NCI-H1930 (cell line): ENCODE measurements around the gene ADNP2.

Experiments used
- DNase-seq, 2 experiments: peaks; one replicate each; lab custom pipeline; 2025; lab: John Stamatoyannopoulos, UW

Gene ADNP2

DNA sequence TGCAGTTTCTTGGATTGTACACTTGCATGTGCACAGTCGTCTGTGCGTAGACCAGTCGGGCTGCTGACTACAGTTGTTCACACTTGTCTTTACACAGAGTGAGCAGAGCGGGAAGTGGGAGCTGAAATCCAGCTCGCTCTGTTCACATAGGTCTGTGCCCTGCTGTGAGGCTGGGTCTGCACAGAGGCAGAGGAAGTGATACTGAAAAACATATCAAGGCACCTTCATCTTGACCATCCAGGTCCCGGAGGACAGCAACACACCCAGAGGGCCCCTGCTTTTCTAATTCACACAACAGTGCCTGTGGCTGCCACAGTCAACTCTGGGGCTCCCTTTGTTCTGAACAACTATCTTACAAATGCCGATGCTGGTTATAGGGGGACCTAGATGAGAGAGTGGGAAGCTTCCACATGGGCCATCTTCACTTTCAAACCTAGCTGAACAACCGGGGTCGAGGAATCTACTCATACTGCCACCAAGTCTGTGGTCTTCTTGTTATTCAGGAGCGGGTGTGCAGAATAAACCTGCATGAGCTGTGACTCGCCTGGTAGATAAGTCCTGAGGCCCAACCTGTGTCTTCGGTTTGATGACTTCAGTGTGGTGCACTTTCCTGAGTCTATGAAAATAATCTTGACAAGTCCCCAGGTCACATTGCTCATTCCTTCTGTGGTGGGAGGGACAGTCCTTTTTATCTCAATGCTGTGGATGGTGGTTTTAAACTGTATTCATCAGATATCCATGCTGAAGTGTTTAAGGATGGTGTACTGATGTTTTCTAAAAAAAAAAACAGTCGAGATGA, 3.5 kb upstream of the ADNP2 start:
- DNase-seq = no peak

DNA sequence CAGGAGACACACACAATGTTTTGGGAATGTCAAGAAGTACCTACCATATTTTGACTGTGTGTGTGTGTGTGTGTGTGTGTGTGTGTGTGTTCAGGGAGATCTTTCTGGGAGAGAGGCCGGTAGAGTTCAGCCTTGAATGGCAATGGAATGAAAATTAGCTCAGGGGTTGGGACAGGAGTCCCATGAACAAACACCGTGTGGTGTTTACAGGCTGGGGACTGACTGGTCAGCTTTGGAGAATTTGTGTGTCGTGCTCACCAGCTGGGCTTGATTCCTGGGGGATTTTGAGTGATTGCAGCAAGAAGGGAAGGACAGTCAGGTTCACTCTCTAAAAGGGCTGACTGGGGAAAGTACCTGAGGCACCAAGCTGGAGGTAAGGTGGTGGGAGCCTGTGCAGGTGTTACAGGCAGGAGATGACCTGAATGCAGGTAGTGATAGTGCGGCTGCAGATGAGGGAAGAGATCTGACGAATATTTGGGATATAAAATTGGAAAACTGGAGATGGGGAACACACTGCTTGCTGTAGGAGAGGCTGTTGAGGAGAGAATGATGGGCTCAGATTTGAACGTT, 2.5 kb upstream of the ADNP2 start:
- no peak for DNase-seq

DNA sequence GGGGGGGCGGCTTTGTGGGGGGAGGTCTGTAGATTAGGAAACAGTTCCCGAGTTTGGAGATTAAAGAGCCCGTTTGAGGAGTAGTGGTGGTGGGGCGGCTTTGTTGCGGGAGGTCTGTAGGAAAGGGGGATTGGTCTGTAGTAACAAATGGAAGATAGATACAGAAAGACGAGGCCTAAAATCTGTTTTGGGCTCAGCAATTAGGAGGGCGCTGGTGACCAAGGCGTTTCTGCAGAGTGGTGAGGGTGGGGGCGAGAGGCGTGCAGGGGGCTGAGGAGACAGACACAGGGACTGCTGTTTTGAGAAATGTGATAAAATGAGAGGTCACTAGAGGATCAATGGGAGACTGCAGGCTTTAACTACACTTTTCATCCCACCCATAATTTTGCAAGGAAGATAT, 1.6 kb upstream of the ADNP2 start:
- DNase-seq = no peak

DNA sequence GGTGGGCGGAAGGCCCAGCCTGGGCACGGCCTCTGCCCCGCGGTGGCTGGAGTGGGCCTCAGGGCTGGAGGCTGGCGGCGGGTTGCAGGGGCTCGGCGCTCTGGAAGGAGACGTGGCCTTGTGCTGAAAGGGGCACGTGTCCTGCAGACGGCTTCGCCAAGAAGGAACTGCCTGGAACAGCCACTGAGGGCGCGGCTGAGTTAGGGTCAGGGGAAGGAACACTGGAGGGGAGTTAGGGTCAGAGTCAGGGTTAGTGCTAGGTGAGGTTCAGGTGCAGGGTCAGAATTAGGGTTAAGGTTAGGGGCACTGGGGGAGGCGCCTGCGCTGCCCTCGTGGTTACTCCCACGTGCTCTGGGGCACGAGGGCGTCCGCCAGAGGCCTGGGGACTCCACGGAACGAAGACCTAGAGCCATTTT, 933 bp upstream of the ADNP2 start:
- DNase-seq = no peak

DNA sequence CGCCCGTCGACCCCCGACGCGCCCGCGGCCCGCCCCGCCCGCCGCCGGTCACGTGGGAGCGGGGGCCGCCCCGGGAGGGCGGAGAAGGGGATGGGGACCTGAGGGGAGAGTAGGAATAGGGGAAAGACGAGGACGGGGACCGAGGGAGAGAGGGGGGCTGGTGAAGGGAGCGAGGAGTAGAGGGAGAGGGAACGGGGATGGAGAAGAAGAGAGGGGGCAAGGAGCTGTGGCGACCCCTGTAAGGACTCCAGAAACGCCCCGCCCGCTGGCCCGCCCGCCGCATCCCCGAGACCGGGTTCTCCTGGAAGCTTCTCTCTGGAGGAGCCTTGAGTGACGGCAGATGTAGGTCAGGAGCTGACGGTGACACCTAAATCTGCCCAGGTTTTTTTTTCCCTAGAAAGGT, 615 bp downstream of the ADNP2 start:
- peak; percentile 13 to 42 for DNase-seq

DNA sequence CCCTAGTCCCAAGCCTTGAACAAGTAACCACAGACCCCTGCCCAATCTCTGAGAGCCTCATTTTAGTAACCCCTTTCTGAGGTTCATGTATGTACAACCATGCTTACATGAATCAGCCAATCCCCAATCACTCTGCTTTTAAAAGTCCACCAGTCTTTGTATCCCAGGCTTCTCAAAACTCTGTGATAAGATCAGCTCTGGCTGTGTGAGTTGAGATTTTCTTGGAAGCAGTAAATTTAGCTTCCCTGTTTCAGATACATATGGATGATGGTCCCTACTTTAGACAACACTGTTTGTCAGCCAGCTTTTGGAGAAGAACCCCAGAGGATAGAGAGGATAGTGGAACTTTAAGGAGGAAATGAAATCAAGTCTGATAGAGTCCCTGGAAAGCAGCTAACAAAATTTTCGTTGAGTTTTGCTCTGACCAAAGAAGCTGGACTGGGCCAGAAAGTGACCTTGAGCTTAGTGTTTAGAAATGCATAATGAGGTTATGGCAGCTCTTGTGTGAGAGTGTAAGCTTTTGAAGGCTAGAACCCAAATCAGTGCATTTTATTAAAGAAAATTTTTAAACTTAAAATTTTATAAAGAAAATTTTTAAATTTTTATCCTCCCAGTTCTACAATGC, 3.7 kb downstream of the ADNP2 start:
- no peak for DNase-seq

DNA sequence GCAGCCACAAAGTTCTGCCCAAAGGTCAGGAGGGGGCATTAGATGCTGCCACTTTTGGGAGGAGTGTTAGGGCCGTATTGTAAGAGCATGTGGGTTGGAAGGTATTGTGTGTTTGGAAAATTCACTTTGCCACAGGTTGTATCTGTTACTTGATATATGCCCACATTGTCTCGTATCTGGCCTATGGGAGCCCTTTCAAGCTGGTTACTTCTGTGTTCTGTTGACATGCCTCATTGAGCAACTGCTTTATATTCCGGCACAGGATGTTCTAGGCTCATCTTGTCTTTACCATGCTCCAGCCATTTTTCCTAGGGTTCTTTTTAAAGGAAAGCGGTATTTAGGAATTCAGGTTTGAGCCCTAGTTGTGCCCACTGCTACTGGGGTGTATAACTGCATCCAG, 6.0 kb downstream of the ADNP2 start:
- DNase-seq = no peak

DNA sequence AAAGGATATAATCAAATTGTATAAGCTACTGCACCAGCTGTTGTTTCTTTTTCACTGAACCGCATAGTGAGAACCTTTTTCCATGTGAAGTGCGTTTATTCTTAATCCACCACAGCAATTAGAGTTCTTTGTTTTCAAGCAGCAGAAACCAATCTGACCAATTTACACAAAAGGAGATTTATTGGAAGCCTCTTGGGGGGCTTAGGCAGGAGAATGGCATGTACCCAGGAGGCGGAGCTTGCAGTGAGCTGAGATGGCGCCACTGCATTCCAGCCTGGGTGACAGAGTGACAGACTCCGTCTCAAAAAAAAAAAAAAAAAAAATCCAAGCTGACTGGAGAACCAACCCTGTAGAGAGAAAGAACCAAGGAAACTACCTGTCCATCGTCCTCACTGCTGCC, 10.0 kb downstream of the ADNP2 start:
- no peak for DNase-seq

DNA sequence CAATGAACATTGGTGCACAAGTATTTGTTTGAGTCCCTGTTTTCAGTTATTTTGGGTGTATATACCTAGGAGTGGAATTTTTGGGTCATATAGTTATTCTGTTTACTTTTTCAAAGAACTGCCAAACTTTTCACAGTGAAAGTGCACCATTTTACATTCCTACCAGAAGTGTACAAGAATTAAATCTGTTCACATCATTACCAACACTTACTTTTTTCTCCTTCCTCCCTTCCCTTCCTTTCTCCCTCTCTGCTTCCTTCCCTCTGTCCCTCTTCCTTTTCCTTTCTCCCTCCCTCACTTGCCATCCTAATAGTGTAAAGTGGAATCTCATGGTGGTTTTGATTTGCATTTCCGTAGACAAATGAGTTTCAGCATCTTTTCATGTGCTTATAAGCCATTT, 11.9 kb downstream of the ADNP2 start:
- DNase-seq = no peak

DNA sequence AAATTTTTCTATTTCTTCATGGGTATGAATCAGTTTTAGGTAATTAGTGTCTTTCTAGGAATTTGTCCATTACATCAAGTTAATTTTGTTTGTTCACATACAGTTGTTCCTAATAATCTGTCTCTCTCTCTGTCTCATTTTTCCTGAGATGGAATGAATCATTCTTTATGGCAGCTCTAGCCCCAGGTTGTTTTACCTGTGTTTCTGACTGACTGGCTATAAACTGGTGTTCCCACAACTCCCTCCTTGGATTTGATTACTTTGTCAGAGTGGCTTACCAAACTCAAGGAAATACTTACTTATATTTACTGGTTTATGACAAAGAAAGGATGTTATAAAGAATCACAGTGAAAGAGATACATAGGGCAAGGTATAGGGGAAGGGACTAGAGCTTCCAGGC, 15.1 kb downstream of the ADNP2 start:
- DNase-seq = no peak

DNA sequence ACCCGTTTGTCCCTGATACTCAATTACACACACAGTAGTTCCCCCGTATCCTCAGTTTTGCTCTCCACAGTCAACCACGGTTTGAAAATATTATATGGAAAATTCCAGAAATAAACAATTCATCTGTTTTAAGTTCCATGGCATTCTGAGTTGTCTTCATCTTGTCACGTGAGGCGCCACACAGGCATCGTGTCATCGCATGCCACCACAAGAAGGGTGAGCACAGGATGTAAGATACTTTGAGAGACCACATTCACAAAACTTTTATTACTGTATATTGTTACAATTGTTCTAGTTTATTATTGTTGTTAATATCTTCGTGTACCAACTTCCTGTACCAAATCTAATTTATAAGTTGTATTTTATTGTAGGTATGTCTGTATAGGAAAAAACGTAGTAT, 17.7 kb downstream of the ADNP2 start:
- DNase-seq = no peak

DNA sequence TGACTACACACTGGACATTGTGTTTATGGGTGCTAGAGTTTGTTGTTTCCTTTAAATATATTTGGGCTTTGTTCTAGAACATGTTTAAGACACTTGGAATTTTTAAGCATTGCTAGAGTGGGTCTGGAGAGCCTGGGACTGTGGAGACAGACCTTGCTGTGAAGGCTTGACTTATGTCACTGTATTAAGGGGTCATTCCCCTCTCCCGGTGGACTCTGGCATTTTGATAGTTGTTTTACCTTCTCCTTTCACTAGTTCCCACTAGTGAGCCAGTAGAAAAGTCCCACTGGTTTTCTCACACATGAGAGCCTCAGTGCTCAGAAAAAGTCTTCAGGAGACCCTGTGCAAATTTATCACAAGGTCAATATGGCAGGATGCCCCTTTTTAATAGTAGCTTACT, 18.6 kb downstream of the ADNP2 start:
- DNase-seq = no peak

DNA sequence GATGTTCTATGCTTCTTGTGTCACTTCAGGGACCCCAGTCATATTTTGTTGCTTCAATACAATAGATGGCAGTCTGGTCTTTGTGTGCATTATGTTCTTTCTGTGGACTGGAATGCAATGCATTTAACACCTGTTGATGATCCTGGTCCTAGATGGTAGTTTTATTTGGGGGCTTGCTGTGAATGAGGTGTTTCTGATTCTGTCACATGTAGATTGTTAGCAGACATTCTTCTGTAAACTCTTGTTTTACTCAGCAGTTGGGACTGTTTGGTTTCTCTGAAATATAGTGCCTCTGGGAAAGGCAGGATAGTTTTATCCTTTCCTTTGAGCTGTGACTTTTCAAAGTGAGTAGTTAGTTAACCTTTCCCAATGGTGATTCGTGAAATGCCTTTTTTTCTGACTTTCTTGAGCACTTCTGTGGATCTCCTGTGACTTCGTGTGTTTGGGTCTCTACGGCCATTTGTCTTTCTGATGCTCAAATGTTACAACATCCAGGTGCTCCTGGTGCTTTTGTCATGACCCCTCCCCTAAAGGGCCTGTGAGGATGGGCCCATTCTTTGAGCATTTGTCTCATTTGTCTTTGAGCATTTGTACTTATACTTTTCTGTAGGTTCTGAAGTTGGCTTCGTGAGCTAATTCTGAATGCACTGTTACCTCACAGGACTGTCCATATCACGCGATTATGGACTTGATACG, 20.8 kb downstream of the ADNP2 start:
- no peak for DNase-seq

DNA sequence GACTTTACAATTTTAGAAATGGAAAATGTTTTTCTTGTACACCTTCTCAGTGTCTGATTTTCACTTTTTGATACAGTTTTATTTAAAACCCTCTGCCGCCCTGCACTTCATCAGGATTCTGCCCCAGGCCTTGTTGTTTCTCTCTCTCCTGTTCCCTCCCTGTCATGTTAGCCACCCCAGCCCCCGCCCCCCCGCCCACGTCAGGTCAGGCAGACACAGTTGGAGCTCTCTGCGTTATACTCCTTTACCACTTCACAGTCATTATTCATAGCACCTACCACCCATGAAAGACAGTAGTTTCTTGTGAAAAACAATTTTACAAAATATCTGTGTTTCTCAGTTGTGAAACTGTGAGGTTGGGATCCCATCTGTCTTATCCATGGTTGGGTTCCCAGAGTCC, 21.5 kb downstream of the ADNP2 start:
- no peak for DNase-seq

DNA sequence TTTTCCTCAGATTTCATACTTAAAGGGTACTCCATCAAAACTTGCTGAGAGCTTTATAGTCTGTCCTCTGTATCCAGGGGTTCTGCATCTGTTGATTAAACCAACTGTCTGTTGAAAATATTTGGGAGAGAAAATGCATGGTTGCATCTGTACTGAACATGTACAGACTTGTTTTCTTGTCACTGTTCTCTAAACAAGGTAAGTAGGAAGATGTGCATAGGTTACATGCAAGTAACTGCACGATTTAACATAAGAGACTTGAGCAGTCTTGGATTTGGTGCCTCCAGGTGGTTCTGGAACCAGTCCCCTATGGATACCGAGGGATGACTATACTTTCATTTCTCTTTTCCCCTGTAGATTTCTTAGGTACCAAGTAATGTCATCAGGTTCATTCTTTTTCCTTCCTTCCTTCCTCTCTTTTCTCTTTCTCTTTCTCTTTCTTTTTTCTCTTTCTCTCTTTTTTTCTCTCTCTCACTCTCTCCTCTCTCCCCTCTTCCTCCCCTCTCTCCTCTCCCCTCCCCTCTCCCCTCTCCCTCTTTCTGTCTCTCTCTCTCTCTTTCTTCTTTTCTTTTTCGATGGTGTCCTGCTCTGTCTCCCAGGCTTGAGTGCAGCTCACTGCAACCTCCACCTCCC, 23.2 kb downstream of the ADNP2 start:
- no peak for DNase-seq

DNA sequence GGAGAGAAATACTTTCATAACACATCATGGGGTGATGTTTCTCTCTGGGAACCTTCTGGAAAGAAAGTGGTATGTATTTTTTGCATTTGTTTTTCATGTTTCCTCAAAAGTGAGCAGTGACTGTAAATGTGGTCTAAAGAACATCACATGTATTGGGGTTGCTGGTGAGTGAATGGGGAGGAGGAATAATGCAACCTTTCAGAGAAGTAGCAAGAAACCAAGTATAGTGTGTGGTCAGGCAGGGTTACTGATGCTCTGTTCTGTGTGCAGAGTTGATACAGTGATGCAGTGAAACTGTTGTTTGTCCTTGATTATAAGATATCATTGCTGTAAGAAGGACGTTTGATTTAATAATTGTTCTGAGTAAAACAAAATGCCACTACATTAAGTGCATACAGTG, 24.1 kb downstream of the ADNP2 start:
- DNase-seq = no peak

DNA sequence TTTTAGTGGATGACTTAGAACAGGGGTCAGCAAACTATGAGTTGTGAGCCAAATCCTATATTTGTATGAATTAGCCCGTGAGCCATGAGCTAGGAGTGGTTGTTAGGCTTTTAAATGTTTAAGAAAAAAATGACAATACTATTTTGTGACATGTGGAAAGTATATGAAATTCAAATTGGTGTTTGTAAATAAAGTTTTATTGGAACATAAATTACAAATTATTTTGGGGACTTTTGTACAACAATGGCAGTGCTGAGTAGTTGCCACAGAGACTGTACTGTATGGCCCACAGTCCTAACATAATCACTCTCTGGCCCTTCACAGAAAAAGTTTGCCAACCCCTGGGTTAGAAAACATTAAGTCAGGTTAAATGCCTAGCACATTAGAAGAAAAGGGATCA, 26.1 kb downstream of the ADNP2 start:
- no peak for DNase-seq

DNA sequence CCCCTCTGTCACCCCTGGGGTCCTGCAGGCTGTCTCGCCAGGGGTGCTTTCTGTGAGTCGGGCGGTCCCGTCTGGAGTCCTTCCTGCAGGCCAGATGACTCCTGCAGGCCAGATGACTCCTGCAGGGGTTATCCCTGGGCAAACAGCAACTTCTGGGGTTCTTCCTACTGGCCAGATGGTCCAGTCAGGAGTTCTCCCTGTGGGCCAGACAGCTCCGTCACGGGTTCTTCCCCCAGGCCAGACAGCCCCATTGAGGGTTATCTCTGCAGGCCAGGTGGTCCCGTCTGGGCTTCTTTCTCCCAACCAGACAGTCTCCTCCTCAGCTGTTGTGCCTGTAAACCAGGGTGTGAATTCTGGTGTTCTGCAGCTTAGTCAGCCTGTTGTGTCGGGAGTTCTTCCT, 27.6 kb downstream of the ADNP2 start:
- no peak for DNase-seq

DNA sequence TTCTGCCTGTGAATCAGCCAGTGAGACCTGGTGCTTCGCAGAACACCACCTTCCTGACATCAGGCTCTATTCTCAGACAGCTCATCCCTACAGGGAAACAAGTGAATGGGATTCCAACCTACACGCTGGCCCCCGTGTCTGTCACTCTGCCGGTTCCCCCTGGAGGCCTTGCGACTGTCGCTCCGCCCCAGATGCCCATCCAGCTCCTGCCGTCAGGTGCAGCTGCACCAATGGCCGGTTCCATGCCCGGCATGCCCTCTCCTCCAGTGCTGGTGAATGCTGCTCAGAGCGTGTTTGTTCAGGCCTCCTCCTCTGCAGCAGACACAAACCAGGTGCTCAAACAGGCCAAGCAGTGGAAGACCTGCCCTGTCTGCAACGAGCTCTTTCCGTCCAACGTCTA, 28.1 kb downstream of the ADNP2 start:
- DNase-seq = no peak

DNA sequence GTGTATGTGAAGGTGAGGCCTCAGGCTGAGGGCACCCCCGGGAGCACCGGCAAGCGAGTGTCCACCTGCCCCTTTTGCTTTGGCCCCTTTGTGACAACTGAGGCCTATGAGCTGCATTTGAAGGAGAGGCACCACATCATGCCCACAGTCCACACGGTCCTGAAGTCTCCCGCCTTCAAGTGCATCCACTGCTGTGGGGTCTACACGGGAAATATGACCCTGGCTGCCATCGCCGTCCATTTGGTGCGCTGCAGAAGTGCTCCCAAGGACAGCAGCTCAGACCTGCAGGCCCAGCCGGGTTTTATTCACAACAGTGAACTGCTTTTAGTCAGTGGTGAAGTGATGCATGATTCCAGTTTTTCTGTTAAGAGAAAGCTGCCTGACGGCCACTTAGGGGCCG, 28.9 kb downstream of the ADNP2 start:
- DNase-seq = no peak

DNA sequence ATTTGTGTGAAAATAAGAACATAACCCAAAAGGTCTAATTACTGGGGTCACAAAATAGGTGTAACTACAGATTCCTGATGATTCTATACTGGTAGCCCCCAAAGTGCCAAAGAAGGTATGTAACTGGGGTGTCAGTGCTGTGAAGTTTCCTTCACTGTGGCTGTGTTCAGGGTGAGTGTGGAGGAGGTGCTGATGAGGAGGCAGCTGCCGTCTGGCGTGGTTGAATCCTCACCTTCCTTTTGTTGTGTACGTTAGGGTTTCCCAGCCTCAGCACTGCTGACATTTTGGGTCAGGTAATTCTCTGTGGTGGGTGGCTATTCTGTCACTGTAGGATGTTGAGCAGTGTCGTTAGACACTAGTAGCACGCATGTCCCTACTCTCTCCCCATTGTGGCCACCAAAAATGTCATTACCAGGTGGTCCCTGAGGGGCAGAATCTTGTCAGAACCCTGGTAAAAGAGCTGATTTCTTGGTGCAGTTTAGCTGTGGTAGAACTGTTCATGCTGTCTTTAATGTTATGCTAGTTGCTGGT, 31.5 kb downstream of the ADNP2 start:
- DNase-seq = no peak

DNA sequence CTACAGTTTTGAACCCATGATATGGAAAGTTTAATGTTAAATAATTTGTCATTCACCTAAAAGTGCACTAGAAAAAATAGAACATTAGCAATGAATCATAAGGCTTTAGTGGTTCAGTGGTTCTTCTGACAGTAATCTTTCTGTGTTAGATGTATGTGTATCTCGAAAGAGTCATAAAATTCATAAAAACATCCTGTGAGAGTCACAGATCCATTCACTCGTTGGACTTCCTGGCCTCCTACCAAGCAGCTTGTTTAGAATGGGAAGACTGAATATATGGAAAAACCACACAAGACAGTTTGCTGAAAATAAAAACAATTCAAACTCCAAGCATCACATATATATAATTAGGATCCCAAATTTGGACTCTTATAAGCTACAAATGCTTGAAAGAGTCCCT, 34.8 kb downstream of the ADNP2 start:
- no peak for DNase-seq
